ENCODE data around the gene CACNA1D.
A peak's percentile ranks its signal among the peaks of the same experiment; 100 is the strongest.
"Not testable (repeated sequence)": the region's sequence is repeated elsewhere in the genome, so short reads cannot be mapped to it uniquely, and the experiment has no call there.

Gene CACNA1D

GRCh38 chr3:53657651-53658050 lies 163.2 kb downstream of the CACNA1D start:
- no peak for DNase-seq (ENCODE audit: low spot score)

- DNase-seq (ENCODE audit: low spot score), result no peak
These were observed 164.3 kb downstream of the CACNA1D start for GRCh38 chr3:53658613-53659193.

- DNase-seq (ENCODE audit: low spot score), result no peak
These were observed 165.6 kb downstream of the CACNA1D start for GRCh38 chr3:53659996-53660395.

GRCh38 chr3:53661480-53661879 lies 167.1 kb downstream of the CACNA1D start:
- no peak for DNase-seq (ENCODE audit: low spot score)

- DNase-seq (ENCODE audit: low spot score), result not testable (repeated sequence)
These were observed 170.4 kb downstream of the CACNA1D start for GRCh38 chr3:53664812-53665211.

- no peak for DNase-seq (ENCODE audit: low spot score)
These were observed 171.4 kb downstream of the CACNA1D start for GRCh38 chr3:53665608-53666425.

- DNase-seq (ENCODE audit: low spot score), result peak; percentile 22
These were observed 174.5 kb downstream of the CACNA1D start for GRCh38 chr3:53668872-53669271.

- no peak for DNase-seq (ENCODE audit: low spot score)
These were observed 176.3 kb downstream of the CACNA1D start for GRCh38 chr3:53670721-53671120.

- DNase-seq (ENCODE audit: low spot score), result no peak
These were observed 177.0 kb downstream of the CACNA1D start for GRCh38 chr3:53671192-53671960.

- no peak for DNase-seq (ENCODE audit: low spot score)
These were observed 177.5 kb downstream of the CACNA1D start for GRCh38 chr3:53671961-53672299.

- DNase-seq (ENCODE audit: low spot score), result no peak
These were observed 178.6 kb downstream of the CACNA1D start for GRCh38 chr3:53672981-53673380.

- DNase-seq (ENCODE audit: low spot score), result no peak
These were observed 179.4 kb downstream of the CACNA1D start for GRCh38 chr3:53673722-53674350.

GRCh38 chr3:53674582-53674981 lies 180.2 kb downstream of the CACNA1D start:
- DNase-seq (ENCODE audit: low spot score), result no peak

- DNase-seq (ENCODE audit: low spot score), result no peak
These were observed 180.7 kb downstream of the CACNA1D start for GRCh38 chr3:53675022-53675697.

- no peak for DNase-seq (ENCODE audit: low spot score)
These were observed 181.5 kb downstream of the CACNA1D start for GRCh38 chr3:53675942-53676341.

GRCh38 chr3:53677413-53677812 lies 183.0 kb downstream of the CACNA1D start:
- peak; percentile 33 for DNase-seq (ENCODE audit: low spot score)

GRCh38 chr3:53680028-53680427 lies 185.6 kb downstream of the CACNA1D start:
- no peak for DNase-seq (ENCODE audit: low spot score)

GRCh38 chr3:53682807-53683206 lies 188.4 kb downstream of the CACNA1D start:
- no peak for DNase-seq (ENCODE audit: low spot score)

GRCh38 chr3:53688066-53688465 lies 193.7 kb downstream of the CACNA1D start:
- no peak for DNase-seq (ENCODE audit: low spot score)

GRCh38 chr3:53688989-53689388 lies 194.6 kb downstream of the CACNA1D start:
- DNase-seq (ENCODE audit: low spot score), result no peak

GRCh38 chr3:53689681-53690080 lies 195.3 kb downstream of the CACNA1D start:
- DNase-seq (ENCODE audit: low spot score), result no peak

GRCh38 chr3:53690521-53690920 lies 196.1 kb downstream of the CACNA1D start:
- no peak for DNase-seq (ENCODE audit: low spot score)

All from RKO (cell line).